HCT116 (cell line): ENCODE measurements around the gene EFCAB12.
"Not testable (repeated sequence)": the region's sequence is repeated elsewhere in the genome, so short reads cannot be mapped to it uniquely, and the experiment has no call there.

Source experiments
- ATF3 ChIP-seq: IDR thresholded peaks from 2 replicates; pipeline ENCODE4 v1.6.1; 2012
- CBX3 ChIP-seq: IDR thresholded peaks from 2 replicates; pipeline ENCODE4 v1.6.1; 2012; ENCODE audit warnings: low read depth
- CEBPB ChIP-seq: IDR thresholded peaks from 2 replicates; pipeline ENCODE4 v1.6.1; 2012; ENCODE audit warnings: low read depth
- EGR1 ChIP-seq: IDR thresholded peaks from 2 replicates; pipeline ENCODE4 v1.6.1; 2012; ENCODE audit warnings: low read depth
- EZH2 ChIP-seq: fragments of 200-600 bp; sonication (generic); IDR thresholded peaks from 2 replicates; pipeline ENCODE4 v1.6.1; 2017; ENCODE audit warnings: antibody characterized with exemption, mixed run types
- EZH2phosphoT487 ChIP-seq: fragments of 200-600 bp; IDR thresholded peaks from 2 replicates; pipeline ENCODE4 v1.6.1; 2018; ENCODE audit warnings: antibody characterized with exemption, borderline replicate concordance
- POLR2A ChIP-seq: IDR thresholded peaks from 2 replicates; pipeline ENCODE4 v1.7.0; 2011; ENCODE audit warnings: borderline replicate concordance; ENCODE audit not compliant: insufficient read depth, insufficient read length; ENCODE audit errors: extremely low read depth
- POLR2AphosphoS5 ChIP-seq: IDR thresholded peaks from 2 replicates; pipeline ENCODE4 v1.6.1; 2011; ENCODE audit warnings: mild to moderate bottlenecking, low read depth, low read length, moderate library complexity
- SIN3A ChIP-seq: IDR thresholded peaks from 2 replicates; pipeline ENCODE4 v1.6.1; 2012; ENCODE audit warnings: low read depth
- SRF ChIP-seq: IDR thresholded peaks from 2 replicates; pipeline ENCODE4 v1.6.1; 2012; ENCODE audit warnings: low read depth
- TCF7L2 ChIP-seq: IDR thresholded peaks from 2 replicates; pipeline ENCODE4 v1.7.0; 2011; ENCODE audit warnings: borderline replicate concordance, inconsistent platforms; ENCODE audit not compliant: insufficient read depth, insufficient read length; ENCODE audit errors: extremely low read depth
- YY1 ChIP-seq: IDR thresholded peaks from 2 replicates; pipeline ENCODE4 v1.6.1; 2011; ENCODE audit warnings: low read length, low read depth, moderate library complexity, mild to moderate bottlenecking; ENCODE audit not compliant: insufficient replicate concordance; ENCODE audit errors: extremely low read depth
- TF ChIP-seq, protein P1 (sequence below), 3 experiments: fragments of 200-600 bp in 1 of 3; sonication (generic) in 1 of 3; IDR thresholded peaks in 2 of 3; conservative IDR thresholded peaks in 1 of 3; 2 replicates each; pipeline ENCODE4 v1.5.1; 2012 to 2017; ENCODE audit warnings: low read depth in 2 of 3, low read length in 2 of 3, antibody characterized with exemption in 1 of 3, borderline replicate concordance in 1 of 3, control low read depth in 1 of 3, mild to moderate bottlenecking in 1 of 3, mixed read lengths in 1 of 3, mixed run types in 1 of 3, moderate library complexity in 1 of 3; ENCODE audit not compliant: insufficient read depth in 1 of 3
- TF ChIP-seq, protein P2 (sequence below): IDR thresholded peaks from 2 replicates; pipeline ENCODE4 v1.6.1; 2012

DNA sequence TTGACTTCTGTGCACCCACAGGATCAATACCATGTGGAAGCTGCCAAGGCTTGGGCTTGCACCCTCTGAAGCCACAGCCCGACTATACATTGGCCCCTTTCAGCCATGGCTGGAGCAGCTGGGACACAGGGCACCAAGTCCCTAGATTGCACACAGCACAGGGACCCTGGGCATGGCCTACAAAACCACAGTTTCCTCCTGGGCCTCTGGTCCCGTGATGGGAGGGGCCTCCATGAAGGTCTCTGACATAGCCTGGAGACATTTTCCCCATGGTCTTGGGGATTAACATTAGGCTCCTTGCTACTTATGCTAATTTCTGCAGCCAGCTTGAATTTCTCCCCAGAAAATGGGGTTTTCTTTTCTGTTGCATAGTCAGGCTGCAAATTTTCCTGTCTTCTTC lies 63.6 kb downstream of the EFCAB12 start:
- not testable (repeated sequence) for TF ChIP-seq YY1, SIN3A, POLR2A, EGR1, POLR2AphosphoS5, TCF7L2, SRF, EZH2phosphoT487, EZH2, ATF3, CEBPB, CBX3
- TF ChIP-seq, protein P1, sequence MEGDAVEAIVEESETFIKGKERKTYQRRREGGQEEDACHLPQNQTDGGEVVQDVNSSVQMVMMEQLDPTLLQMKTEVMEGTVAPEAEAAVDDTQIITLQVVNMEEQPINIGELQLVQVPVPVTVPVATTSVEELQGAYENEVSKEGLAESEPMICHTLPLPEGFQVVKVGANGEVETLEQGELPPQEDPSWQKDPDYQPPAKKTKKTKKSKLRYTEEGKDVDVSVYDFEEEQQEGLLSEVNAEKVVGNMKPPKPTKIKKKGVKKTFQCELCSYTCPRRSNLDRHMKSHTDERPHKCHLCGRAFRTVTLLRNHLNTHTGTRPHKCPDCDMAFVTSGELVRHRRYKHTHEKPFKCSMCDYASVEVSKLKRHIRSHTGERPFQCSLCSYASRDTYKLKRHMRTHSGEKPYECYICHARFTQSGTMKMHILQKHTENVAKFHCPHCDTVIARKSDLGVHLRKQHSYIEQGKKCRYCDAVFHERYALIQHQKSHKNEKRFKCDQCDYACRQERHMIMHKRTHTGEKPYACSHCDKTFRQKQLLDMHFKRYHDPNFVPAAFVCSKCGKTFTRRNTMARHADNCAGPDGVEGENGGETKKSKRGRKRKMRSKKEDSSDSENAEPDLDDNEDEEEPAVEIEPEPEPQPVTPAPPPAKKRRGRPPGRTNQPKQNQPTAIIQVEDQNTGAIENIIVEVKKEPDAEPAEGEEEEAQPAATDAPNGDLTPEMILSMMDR (IDR thresholded peaks at IDR 0.05 in 2 of 3, conservative IDR thresholded peaks at IDR 0.05 in 1 of 3; ENCODE audit: borderline replicate concordance in 1 of 3, insufficient read depth in 1 of 3, low read depth in 2 of 3, low read length in 2 of 3): not testable (repeated sequence)
- TF ChIP-seq, protein P2, sequence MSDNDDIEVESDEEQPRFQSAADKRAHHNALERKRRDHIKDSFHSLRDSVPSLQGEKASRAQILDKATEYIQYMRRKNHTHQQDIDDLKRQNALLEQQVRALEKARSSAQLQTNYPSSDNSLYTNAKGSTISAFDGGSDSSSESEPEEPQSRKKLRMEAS: not testable (repeated sequence)
